ENCODE results near the gene WFIKKN2.
"Not testable (repeated sequence)": the region's sequence is repeated elsewhere in the genome, so short reads cannot be mapped to it uniquely, and the experiment has no call there.

The WFIKKN2 gene

GRCh38 chr17:50835301-50836234, at the start of gene WFIKKN2:
Gene WFIKKN2 (plus strand): TSS chr17:50835586. CDS start chr17:50835938, 352 bp downstream.
- no peak for DNase-seq (ENCODE audit: low read depth)

- peak; percentile 39 for DNase-seq (ENCODE audit: low read depth)
Observed at GRCh38 chr17:50785946-50786570, 49.3 kb upstream of the WFIKKN2 start.

- DNase-seq (ENCODE audit: low read depth), result no peak
Observed at GRCh38 chr17:50787106-50787505, 48.3 kb upstream of the WFIKKN2 start.

- DNase-seq (ENCODE audit: low read depth), result no peak
Observed at GRCh38 chr17:50790618-50791017, 44.8 kb upstream of the WFIKKN2 start.

- DNase-seq (ENCODE audit: low read depth), result no peak
Observed at GRCh38 chr17:50792132-50792531, 43.3 kb upstream of the WFIKKN2 start.

GRCh38 chr17:50793007-50793406, 42.4 kb upstream of the WFIKKN2 start:
- no peak for DNase-seq (ENCODE audit: low read depth)

- DNase-seq (ENCODE audit: low read depth), result no peak
Observed at GRCh38 chr17:50794361-50794760, 41.0 kb upstream of the WFIKKN2 start.

- DNase-seq (ENCODE audit: low read depth), result no peak
Observed at GRCh38 chr17:50797135-50797810, 38.1 kb upstream of the WFIKKN2 start.

GRCh38 chr17:50798424-50799288, 36.7 kb upstream of the WFIKKN2 start:
- no peak for DNase-seq (ENCODE audit: low read depth)

- DNase-seq (ENCODE audit: low read depth), result no peak
Observed at GRCh38 chr17:50799582-50799981, 35.8 kb upstream of the WFIKKN2 start.

- DNase-seq (ENCODE audit: low read depth), result no peak
Observed at GRCh38 chr17:50800196-50800700, 35.1 kb upstream of the WFIKKN2 start.

- DNase-seq (ENCODE audit: low read depth), result no peak
Observed at GRCh38 chr17:50802609-50803571, 32.5 kb upstream of the WFIKKN2 start.

GRCh38 chr17:50803676-50804075, 31.7 kb upstream of the WFIKKN2 start:
- no peak for DNase-seq (ENCODE audit: low read depth)

GRCh38 chr17:50804749-50805475, 30.5 kb upstream of the WFIKKN2 start:
- not testable (repeated sequence) for DNase-seq (ENCODE audit: low read depth)

- no peak for DNase-seq (ENCODE audit: low read depth)
Observed at GRCh38 chr17:50805486-50805885, 29.9 kb upstream of the WFIKKN2 start.

- DNase-seq (ENCODE audit: low read depth), result no peak
Observed at GRCh38 chr17:50806141-50806643, 29.2 kb upstream of the WFIKKN2 start.

GRCh38 chr17:50807009-50807408, 28.4 kb upstream of the WFIKKN2 start:
- no peak for DNase-seq (ENCODE audit: low read depth)

GRCh38 chr17:50807675-50808074, 27.7 kb upstream of the WFIKKN2 start:
- no peak for DNase-seq (ENCODE audit: low read depth)

- no peak for DNase-seq (ENCODE audit: low read depth)
Observed at GRCh38 chr17:50808413-50808812, 27.0 kb upstream of the WFIKKN2 start.
